GM12801 (cell line): ENCODE data around the gene PPP1R1B.

Source experiments
- TF ChIP-seq, protein P1 (sequence below): IDR thresholded peaks from one replicate; pipeline ENCODE4 v1.5.1; 2011; ENCODE audit warnings: control low read depth; ENCODE audit not compliant: insufficient read length; ENCODE audit errors: extremely low read depth

Gene PPP1R1B

DNA sequence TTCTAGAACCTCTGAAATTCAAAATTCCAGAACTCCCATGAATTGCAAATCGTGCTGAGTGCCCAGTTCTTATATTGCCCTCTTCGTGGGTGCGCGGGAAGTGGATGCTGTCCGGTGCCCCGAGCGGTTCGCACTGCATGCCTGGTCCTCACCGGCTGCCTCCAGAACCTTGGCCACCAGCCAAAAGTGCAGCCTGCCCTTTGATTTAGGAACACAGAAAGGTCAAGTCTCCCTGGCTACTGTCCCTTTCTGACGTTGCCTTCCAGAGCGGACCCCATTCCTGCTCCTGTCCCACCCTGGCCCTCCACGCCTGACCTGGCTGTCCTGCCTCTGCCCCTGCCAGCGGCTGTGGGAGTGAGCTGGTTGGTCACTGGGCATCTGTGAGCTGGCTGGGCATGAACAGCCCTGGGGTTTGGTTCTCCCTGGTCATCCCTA, 28.7 kb upstream of the PPP1R1B start:
- TF ChIP-seq, protein P1, sequence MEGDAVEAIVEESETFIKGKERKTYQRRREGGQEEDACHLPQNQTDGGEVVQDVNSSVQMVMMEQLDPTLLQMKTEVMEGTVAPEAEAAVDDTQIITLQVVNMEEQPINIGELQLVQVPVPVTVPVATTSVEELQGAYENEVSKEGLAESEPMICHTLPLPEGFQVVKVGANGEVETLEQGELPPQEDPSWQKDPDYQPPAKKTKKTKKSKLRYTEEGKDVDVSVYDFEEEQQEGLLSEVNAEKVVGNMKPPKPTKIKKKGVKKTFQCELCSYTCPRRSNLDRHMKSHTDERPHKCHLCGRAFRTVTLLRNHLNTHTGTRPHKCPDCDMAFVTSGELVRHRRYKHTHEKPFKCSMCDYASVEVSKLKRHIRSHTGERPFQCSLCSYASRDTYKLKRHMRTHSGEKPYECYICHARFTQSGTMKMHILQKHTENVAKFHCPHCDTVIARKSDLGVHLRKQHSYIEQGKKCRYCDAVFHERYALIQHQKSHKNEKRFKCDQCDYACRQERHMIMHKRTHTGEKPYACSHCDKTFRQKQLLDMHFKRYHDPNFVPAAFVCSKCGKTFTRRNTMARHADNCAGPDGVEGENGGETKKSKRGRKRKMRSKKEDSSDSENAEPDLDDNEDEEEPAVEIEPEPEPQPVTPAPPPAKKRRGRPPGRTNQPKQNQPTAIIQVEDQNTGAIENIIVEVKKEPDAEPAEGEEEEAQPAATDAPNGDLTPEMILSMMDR = no peak

DNA sequence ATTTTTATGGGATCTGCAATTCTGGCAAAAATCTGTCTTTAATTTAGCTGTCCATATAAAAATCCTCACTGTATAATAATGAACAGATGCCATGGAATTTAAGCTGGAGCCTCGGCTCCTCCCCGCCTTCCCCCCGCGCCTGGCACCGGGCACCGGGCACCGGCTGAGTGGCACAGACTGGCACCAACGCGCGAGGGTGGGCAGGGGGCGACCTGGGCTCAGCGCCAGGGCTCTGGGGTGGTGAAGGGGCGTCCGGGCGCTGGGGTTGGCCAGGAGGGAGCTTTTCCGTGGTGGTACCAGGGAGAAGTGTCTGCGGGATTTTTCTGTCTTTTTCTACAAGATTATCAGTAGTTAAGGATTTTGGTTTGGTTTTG, 28.1 kb upstream of the PPP1R1B start:
- TF ChIP-seq, protein P1 = no peak

DNA sequence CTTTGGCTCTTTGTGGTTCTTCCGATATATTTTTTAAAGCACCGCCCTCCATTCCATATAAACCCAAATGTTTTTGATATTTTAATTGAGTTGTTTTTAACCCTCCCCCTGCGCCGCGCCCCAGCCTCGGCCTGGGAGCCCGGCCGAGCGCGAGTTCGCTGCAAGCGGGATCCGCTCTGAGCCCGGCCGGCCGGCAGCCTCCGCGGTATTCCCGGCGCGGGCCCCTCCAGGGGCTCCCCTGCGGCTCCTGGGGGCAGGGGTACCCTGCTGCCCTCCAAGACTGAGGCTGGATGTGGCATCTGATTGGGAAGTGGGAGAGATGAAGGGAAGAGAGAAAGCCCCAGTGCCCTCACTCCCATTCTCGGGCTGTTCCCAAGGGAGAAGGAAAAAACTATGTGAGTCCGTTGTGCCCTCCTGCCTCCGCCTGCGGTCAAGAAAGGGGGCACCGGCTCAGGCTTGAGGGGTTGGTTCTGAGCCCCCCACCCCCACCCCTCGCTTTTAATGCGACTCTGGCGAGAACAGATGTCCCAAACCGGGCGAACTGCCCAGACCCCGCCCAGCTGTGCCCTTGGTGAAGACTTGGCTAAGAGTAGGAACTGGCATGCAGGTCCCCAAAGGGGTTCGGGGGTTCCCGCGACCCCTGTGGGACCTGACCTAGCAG, 27.6 kb upstream of the PPP1R1B start:
- TF ChIP-seq, protein P1 = no peak

DNA sequence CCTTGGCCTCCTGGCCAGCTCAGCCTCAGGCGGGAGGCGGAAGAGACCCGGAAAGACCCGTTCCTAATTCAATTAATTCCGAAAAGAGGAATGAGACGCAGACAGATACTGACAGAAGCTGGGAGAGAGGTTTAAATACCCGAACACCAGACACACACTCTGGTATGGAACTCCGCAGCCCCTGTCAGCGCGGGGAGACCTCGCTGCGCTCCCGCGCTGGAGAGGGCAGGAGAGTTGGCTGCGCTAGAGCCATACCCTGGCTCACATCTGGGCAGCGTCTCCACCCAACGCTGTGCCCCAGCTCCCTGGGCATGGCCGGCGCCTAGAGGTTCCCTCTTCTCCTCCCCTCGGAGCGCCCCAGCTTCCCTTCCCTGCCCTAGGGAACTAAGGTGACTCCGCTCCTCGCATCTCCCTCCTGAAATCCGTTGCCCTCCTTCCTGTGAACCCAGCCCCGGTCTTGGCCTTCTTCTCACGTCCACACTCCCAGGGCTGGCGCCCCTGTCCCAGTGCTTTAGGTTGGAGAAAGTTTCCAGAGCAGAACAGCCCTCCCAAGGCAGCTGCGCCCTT, 27.0 kb upstream of the PPP1R1B start:
- TF ChIP-seq, protein P1 = no peak

DNA sequence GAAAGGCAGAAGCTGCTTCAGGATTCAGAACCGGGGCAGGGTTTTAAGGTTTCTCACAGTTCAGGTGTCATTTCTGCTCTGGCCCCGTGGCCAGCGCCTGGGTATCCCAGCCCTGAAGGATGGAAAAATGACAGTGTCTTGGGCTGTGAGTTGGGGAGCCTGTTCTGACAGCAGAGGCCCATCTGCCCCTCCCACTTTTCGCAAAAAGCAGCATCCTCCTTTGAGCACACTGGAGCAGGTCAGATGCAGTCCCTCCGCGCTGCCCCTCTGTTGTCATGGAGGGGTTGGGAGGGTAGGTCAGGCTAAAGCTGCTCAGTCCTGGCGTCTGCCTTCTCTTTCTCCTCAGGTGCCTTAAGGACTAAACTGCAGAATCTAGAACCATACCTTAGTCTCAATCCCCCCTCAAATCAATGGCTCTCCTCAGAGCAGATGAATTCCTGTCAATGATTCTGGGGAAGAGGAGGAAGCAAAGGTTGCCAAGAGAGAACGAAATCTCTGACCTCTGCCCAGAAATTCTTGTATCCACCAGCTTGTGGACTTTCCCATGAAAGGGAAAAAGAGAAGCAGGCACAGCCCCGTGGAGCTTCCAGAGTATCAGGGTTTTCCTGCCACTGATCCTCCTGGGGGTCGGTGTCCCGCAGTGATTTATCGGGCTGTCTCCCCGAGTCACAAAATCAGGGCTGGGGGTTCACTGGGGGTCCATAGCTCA, 26.3 kb upstream of the PPP1R1B start:
- TF ChIP-seq, protein P1 = no peak

DNA sequence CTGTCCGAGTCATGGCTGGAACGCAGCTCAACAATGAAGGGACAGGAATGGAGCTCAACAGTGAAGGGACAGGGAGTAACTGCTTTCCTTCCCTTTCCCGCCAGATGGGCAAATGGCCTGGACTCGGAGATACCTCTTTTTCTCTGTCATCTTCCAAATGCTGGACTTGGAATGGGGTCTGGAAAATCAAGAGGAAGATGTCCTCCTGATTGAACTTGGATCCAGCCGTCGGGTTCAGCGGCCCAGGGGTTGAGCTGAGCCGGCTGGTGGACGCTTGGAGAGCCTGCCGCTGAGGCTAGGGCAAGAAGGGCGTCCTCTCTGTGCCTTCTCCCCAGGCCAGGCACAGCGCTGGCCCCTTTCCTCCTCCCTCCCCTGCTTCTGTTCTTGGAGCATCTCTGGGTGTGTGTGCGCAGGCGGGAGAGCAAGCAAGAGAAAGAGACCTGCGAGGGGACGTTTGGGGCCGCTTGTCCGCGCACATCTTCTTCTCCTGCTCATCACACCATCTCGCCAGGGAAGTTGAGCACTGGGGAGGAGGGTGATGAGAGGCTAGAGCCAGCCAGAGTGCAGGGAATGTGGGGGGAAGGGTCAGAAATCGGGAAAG, 25.7 kb upstream of the PPP1R1B start:
- TF ChIP-seq, protein P1 = no peak

DNA sequence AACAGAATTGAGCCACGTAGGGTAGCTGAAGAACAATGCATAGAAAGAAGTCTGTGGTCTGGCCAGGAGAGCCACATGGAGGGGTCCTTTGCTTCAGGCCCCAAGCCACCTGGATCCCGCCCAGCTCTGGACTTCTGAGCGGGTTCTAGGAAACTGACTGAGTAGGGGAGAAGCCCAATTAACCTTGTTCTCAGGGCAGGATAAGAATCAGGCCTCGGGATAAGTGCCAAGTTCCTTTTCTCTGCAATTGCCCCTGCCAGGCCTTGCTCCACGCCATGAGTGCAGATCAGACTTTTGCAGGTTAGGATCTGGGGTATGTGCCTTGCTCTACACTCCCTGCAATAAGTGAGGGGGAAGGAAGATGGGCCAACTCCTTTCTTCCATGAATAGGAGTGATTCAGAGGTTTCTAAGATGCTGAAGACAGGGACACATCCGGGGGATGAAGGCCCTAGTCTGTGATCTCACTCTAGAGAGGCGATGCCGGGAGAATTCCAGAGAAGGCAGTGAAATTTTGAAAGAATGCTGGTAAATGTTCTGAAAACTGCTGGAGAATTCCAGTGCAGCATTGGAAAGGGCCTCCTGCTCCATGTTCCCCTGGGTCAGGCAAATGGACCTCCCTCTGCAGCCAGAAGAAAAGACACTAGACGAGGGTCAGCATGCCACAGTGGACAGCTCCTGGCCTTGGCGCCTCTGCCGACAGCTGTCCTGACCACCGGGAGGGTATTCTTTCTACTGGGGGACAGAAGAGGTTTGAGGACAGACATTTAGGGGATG, 24.8 kb upstream of the PPP1R1B start:
- TF ChIP-seq, protein P1 = no peak
